H9 (cell line): ENCODE results near the gene ENKD1. TPM values are rescaled to one million over a fixed set of nuclear protein-coding genes. Genes with fewer than 3 reads are reported as not detected.

Source experiments
- DNase-seq: peaks from one replicate; pipeline ENCODE4 v3.0.0-alpha.2; 2017
- H2AFZ ChIP-seq: one replicate; pipeline ENCODE4 v1.6.1; 2013; ENCODE audit warnings: mild to moderate bottlenecking, low read length, control low read depth, moderate library complexity
- H2AK5ac ChIP-seq: 2 replicates; pipeline ENCODE4 v1.6.1; 2013; ENCODE audit warnings: low read length, control low read depth, mixed read lengths; ENCODE audit not compliant: insufficient read length
- H2BK120ac ChIP-seq: one replicate; pipeline ENCODE4 v1.6.1; 2013; ENCODE audit warnings: low read depth, mild to moderate bottlenecking, low read length, control low read depth, inconsistent platforms; ENCODE audit not compliant: poor library complexity, severe bottlenecking
- H2BK12ac ChIP-seq: 2 replicates; pipeline ENCODE4 v1.6.1; 2013; ENCODE audit warnings: low read length, control low read depth, mixed read lengths, low read depth; ENCODE audit not compliant: insufficient read length
- H2BK15ac ChIP-seq: 2 replicates; pipeline ENCODE4 v1.6.1; 2013; ENCODE audit warnings: low read depth, low read length, control low read depth
- H2BK20ac ChIP-seq: one replicate; pipeline ENCODE4 v1.6.1; 2013; ENCODE audit warnings: low read depth, mild to moderate bottlenecking, low read length, control low read depth, inconsistent platforms; ENCODE audit not compliant: poor library complexity, severe bottlenecking
- H2BK5ac ChIP-seq: 2 replicates; pipeline ENCODE4 v1.6.1; 2013; ENCODE audit warnings: low read length, control low read depth, mixed read lengths; ENCODE audit not compliant: insufficient read length
- H3K14ac ChIP-seq: 2 replicates; pipeline ENCODE4 v1.6.1; 2013; ENCODE audit warnings: low read length, control low read depth; ENCODE audit not compliant: insufficient read depth
- H3K18ac ChIP-seq: 2 replicates; pipeline ENCODE4 v1.6.1; 2013; ENCODE audit warnings: low read depth, mild to moderate bottlenecking, mixed read lengths, low read length, control low read depth; ENCODE audit not compliant: insufficient read length
- H3K23ac ChIP-seq: 2 replicates; pipeline ENCODE4 v1.6.1; 2013; ENCODE audit warnings: low read length, control low read depth, mixed read lengths, low read depth; ENCODE audit not compliant: insufficient read length
- H3K23me2 ChIP-seq: 2 replicates; pipeline ENCODE4 v1.6.1; 2013; ENCODE audit warnings: low read depth, mild to moderate bottlenecking, mixed read lengths, low read length, control low read depth; ENCODE audit not compliant: insufficient read length, poor library complexity, severe bottlenecking
- H3K27ac ChIP-seq: 2 replicates; pipeline ENCODE4 v1.5.1; 2013; ENCODE audit warnings: low read length, control low read depth, mixed read lengths, low read depth; ENCODE audit not compliant: insufficient read length
- H3K27me3 ChIP-seq: 2 replicates; pipeline ENCODE4 v1.6.1; 2013; ENCODE audit warnings: low read length, control low read depth, inconsistent platforms; ENCODE audit not compliant: insufficient read depth
- H3K4ac ChIP-seq: 2 replicates; pipeline ENCODE4 v1.6.1; 2013; ENCODE audit warnings: low read depth, mild to moderate bottlenecking, control low read depth, inconsistent platforms, low read length, moderate library complexity
- H3K4me1 ChIP-seq: 2 replicates; pipeline ENCODE4 v1.6.1; 2013; ENCODE audit warnings: low read length, control low read depth, inconsistent platforms; ENCODE audit not compliant: insufficient read depth
- H3K4me2 ChIP-seq: 2 replicates; pipeline ENCODE4 v1.6.1; 2013; ENCODE audit warnings: low read length, control low read depth, mixed read lengths; ENCODE audit not compliant: insufficient read length, insufficient read depth
- H3K56ac ChIP-seq: 2 replicates; pipeline ENCODE4 v1.6.1; 2013; ENCODE audit warnings: low read depth, mild to moderate bottlenecking, mixed read lengths, low read length, control low read depth; ENCODE audit not compliant: insufficient read length
- H3K79me1 ChIP-seq: 2 replicates; pipeline ENCODE4 v1.6.1; 2013; ENCODE audit warnings: low read depth, mild to moderate bottlenecking, moderate library complexity, low read length, control low read depth, inconsistent platforms; ENCODE audit not compliant: insufficient read depth, poor library complexity, severe bottlenecking
- H3K79me2 ChIP-seq: 2 replicates; pipeline ENCODE4 v1.6.1; 2013; ENCODE audit warnings: low read length, control low read depth, inconsistent platforms; ENCODE audit not compliant: insufficient read depth
- H3K9ac ChIP-seq: 2 replicates; pipeline ENCODE4 v1.6.1; 2013; ENCODE audit warnings: low read length, control low read depth, mixed read lengths; ENCODE audit not compliant: insufficient read length; ENCODE audit errors: extremely low read depth
- H3K9me3 ChIP-seq: one replicate; pipeline ENCODE4 v1.6.1; 2013; ENCODE audit warnings: low read depth, low read length, inconsistent platforms; ENCODE audit not compliant: control insufficient read depth
- H3T11ph ChIP-seq: one replicate; pipeline ENCODE4 v1.6.1; 2013; ENCODE audit warnings: mild to moderate bottlenecking, low read length, control low read depth, inconsistent platforms
- H4K20me1 ChIP-seq: one replicate; pipeline ENCODE4 v1.6.1; 2013; ENCODE audit not compliant: control insufficient read depth, insufficient read length, insufficient read depth
- H4K5ac ChIP-seq: 2 replicates; pipeline ENCODE4 v1.6.1; 2013; ENCODE audit warnings: low read depth, mild to moderate bottlenecking, mixed read lengths, low read length, control low read depth; ENCODE audit not compliant: insufficient read length
- H4K8ac ChIP-seq: replicated peaks from 2 replicates; pipeline ENCODE4 v1.6.1; 2013; ENCODE audit warnings: low read length, control low read depth, mixed read lengths, low read depth; ENCODE audit not compliant: insufficient read length
- H4K91ac ChIP-seq: 2 replicates; pipeline ENCODE4 v1.6.1; 2013; ENCODE audit warnings: low read depth, mild to moderate bottlenecking, moderate library complexity, mixed read lengths, low read length, control low read depth; ENCODE audit not compliant: insufficient read length
- H3K27ac Mint-ChIP-seq, 3 experiments: 2 replicates in 2 of 3; 3 replicates in 1 of 3; pipeline ENCODE4 v1.8.0; 2020 to 2021; ENCODE audit warnings: mixed read lengths in 3 of 3, mild to moderate bottlenecking in 1 of 3, moderate library complexity in 1 of 3
- H3K27me3 Mint-ChIP-seq: 2 replicates; pipeline ENCODE4 v1.8.0; 2021; ENCODE audit warnings: low read depth, mild to moderate bottlenecking, moderate library complexity, mixed read lengths
- H3K36me3 Mint-ChIP-seq, 3 experiments: 2 replicates in 2 of 3; 3 replicates in 1 of 3; pipeline ENCODE4 v1.8.0; 2020 to 2021; ENCODE audit warnings: low read depth in 3 of 3, mixed read lengths in 3 of 3; ENCODE audit not compliant: insufficient read depth in 1 of 3
- H3K4me1 Mint-ChIP-seq, 2 experiments: 2 replicates each; pipeline ENCODE4 v1.8.0; 2020; ENCODE audit warnings: mixed read lengths in 2 of 2
- H3K4me3 Mint-ChIP-seq, 2 experiments: 2 replicates in 1 of 2; 3 replicates in 1 of 2; pipeline ENCODE4 v1.8.0; 2020 to 2021; ENCODE audit warnings: mild to moderate bottlenecking in 2 of 2, mixed read lengths in 2 of 2, moderate library complexity in 1 of 2
- H3K9me3 Mint-ChIP-seq, 2 experiments: 2 replicates in 1 of 2; 3 replicates in 1 of 2; pipeline ENCODE4 v1.8.0; 2020; ENCODE audit warnings: mild to moderate bottlenecking in 2 of 2, mixed read lengths in 2 of 2, moderate library complexity in 1 of 2
- WGBS: extraction: QIAGEN DNeasy Blood & Tissue Kit; methylation state at CpG from one replicate; pipeline ENCODE4 v1.1.7; 2013; ENCODE audit warnings: missing lambda C conversion rate, low lambda C conversion rate, mixed read lengths; ENCODE audit not compliant: insufficient read length; ENCODE audit errors: extremely low coverage; 5-methylcytosine and 5-hydroxymethylcytosine counted together
- total RNA-seq: library from RNA; stranded (reverse); gene quantifications from 2 replicates; pipeline ENCODE4 v1.2.1, GENCODE V29; 2021
- TF ChIP-seq, protein P1 (sequence below): fragments of 200-600 bp; sonication (generic); conservative IDR thresholded peaks from 3 replicates; pipeline ENCODE4 v1.8.0; 2021; ENCODE audit warnings: antibody characterized with exemption, mild to moderate bottlenecking

The ENKD1 gene
- total RNA-seq, 1 experiment from 2014 or later, result 9.5 TPM

DNA sequence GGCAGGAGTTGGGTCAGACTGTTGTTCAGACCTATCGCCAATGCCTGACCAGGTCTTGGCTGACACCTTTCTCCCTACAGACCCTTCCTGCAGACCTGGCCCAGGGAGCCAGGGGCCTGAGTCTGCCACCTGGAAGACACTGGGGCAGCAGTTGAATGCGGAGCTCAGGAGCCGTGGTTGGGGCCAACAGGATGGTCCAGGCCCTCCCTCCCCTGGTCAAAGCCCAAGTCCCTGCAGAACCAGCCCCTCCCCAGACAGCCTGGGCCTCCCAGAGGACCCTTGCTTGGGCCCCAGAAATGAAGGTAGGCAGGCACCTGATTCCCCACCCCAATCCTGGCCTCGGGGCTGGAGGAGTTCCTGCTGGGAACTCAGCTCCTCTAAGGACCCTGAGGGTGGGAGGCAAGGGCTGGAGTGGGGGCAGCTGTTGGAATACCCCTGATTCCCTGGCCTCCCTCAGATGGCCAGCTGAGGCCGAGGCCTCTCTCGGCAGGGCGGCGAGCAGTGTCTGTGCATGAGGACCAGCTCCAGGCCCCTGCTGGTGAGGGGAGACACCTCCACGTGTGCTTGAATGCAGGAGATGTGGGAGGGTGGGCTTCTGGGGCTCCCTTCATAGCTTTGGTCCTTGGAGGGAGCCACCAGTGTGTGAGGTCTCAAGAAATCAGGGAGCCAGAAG, 10.1 kb downstream of the ENKD1 start:
- Histone ChIP-seq H3K18ac (no peak overlapping the region), H3K4ac (no peak overlapping the region), H3K27ac (no peak overlapping the region), H3K9me3 (no peaks in the 10 kb centered on the region), H3K23ac (no peak overlapping the region), H3K56ac (no peak overlapping the region), H2AK5ac (no peak overlapping the region), H4K5ac (no peak overlapping the region), H3K79me2 (no peaks in the 10 kb centered on the region), H4K20me1 (no peaks in the 10 kb centered on the region), H4K91ac (no peak overlapping the region), H3K14ac (no peak overlapping the region), H2BK20ac (no peak overlapping the region), H2BK120ac (no peak overlapping the region), H3T11ph (no peak overlapping the region), H3K79me1 (no peaks in the 10 kb centered on the region), H2BK15ac (no peak overlapping the region), H3K23me2 (peaks cover 14% of the 10 kb centered on the region), H3K27me3 (no peaks in the 10 kb centered on the region; the same call in 1 of the 2 replicates), H4K8ac (no peak overlapping the region), H3K9ac (no peak overlapping the region), H2BK5ac (no peak overlapping the region), H3K4me1 (no peaks in the 10 kb centered on the region), H3K4me2 (no peak overlapping the region), H2BK12ac (no peak overlapping the region), H2AFZ (no peak overlapping the region)
- TF ChIP-seq, protein P1, sequence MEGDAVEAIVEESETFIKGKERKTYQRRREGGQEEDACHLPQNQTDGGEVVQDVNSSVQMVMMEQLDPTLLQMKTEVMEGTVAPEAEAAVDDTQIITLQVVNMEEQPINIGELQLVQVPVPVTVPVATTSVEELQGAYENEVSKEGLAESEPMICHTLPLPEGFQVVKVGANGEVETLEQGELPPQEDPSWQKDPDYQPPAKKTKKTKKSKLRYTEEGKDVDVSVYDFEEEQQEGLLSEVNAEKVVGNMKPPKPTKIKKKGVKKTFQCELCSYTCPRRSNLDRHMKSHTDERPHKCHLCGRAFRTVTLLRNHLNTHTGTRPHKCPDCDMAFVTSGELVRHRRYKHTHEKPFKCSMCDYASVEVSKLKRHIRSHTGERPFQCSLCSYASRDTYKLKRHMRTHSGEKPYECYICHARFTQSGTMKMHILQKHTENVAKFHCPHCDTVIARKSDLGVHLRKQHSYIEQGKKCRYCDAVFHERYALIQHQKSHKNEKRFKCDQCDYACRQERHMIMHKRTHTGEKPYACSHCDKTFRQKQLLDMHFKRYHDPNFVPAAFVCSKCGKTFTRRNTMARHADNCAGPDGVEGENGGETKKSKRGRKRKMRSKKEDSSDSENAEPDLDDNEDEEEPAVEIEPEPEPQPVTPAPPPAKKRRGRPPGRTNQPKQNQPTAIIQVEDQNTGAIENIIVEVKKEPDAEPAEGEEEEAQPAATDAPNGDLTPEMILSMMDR, result no peak
- Mint-ChIP-seq H3K9me3 (no peaks in the 10 kb centered on the region; a peak in 1 of 5 replicates), H3K36me3 (peaks cover 6 to 35% (median 25%) of the 10 kb centered on the region in 3 experiments), H3K4me1 (peaks cover 12 to 13% of the 10 kb centered on the region in 2 experiments), H3K27me3 (peaks cover 4% of the 10 kb centered on the region), H3K4me3 (no peak overlapping the region; a peak in 1 of 5 replicates), H3K27ac (no peak overlapping the region)
- DNase-seq, result no peak
- WGBS, result no CpG with 5 or more reads among the region's 9 CpGs
